ENCODE data around the gene RSU1.

Gene RSU1

GRCh38 chr10:16649757-16650156 is 167.5 kb downstream of the RSU1 start:
- TF ChIP-seq EZH2phosphoT487 (IDR thresholded peaks at IDR 0.05; ENCODE audit: low read depth): no peak
- TF ChIP-seq CTCF (IDR thresholded peaks at IDR 0.05; ENCODE audit: low read depth, low read length): no peak
- no peak overlapping the region for H3K4me3 ChIP-seq (ENCODE audit: low read length)
- no peaks in the 10 kb centered on the region for H3K27me3 ChIP-seq (ENCODE audit: low read depth, low read length)
- H4K20me1 ChIP-seq (ENCODE audit: insufficient read depth, low read length): no peaks in the 10 kb centered on the region
- no peaks in the 10 kb centered on the region for H3K79me2 ChIP-seq (ENCODE audit: low read length)
- no peak overlapping the region for H3K4me2 ChIP-seq (ENCODE audit: low read length)
- no peak overlapping the region for H2AFZ ChIP-seq (ENCODE audit: low read depth, low read length)
- no peaks in the 10 kb centered on the region for H3K9me3 ChIP-seq (ENCODE audit: insufficient read depth, low read length)
- H3K27ac ChIP-seq (ENCODE audit: low read length): no peak overlapping the region
- H3K4me1 ChIP-seq (ENCODE audit: low read length): no peaks in the 10 kb centered on the region
- no peaks in the 10 kb centered on the region for H3K36me3 ChIP-seq (replicated peaks; ENCODE audit: low read depth, low read length)
- H3K9ac ChIP-seq (ENCODE audit: low read length): no peak overlapping the region

GRCh38 chr10:16648366-16648765 is 168.9 kb downstream of the RSU1 start:
- Histone ChIP-seq H3K36me3 (replicated peaks; ENCODE audit: low read depth, low read length) (no peaks in the 10 kb centered on the region), H3K79me2 (ENCODE audit: low read length) (no peaks in the 10 kb centered on the region), H3K9ac (ENCODE audit: low read length) (no peak overlapping the region), H2AFZ (ENCODE audit: low read depth, low read length) (no peak overlapping the region), H3K27me3 (ENCODE audit: low read depth, low read length) (no peaks in the 10 kb centered on the region), H3K4me3 (ENCODE audit: low read length) (no peak overlapping the region), H3K4me1 (ENCODE audit: low read length) (no peaks in the 10 kb centered on the region), H4K20me1 (ENCODE audit: insufficient read depth, low read length) (no peaks in the 10 kb centered on the region), H3K9me3 (ENCODE audit: insufficient read depth, low read length) (no peaks in the 10 kb centered on the region), H3K27ac (ENCODE audit: low read length) (no peak overlapping the region), H3K4me2 (ENCODE audit: low read length) (no peak overlapping the region)
- TF ChIP-seq CTCF (IDR thresholded peaks at IDR 0.05; ENCODE audit: low read depth, low read length): no peak
- no peak for TF ChIP-seq EZH2phosphoT487 (IDR thresholded peaks at IDR 0.05; ENCODE audit: low read depth)

GRCh38 chr10:16646181-16647059 is 170.8 kb downstream of the RSU1 start:
- Histone ChIP-seq H2AFZ (ENCODE audit: low read depth, low read length) (no peak overlapping the region), H3K27ac (ENCODE audit: low read length) (no peak overlapping the region), H3K79me2 (ENCODE audit: low read length) (no peaks in the 10 kb centered on the region), H3K9me3 (ENCODE audit: insufficient read depth, low read length) (no peaks in the 10 kb centered on the region), H3K4me3 (ENCODE audit: low read length) (no peak overlapping the region), H3K4me2 (ENCODE audit: low read length) (no peak overlapping the region), H3K9ac (ENCODE audit: low read length) (no peak overlapping the region), H3K27me3 (ENCODE audit: low read depth, low read length) (no peaks in the 10 kb centered on the region), H3K36me3 (replicated peaks; ENCODE audit: low read depth, low read length) (no peaks in the 10 kb centered on the region), H4K20me1 (ENCODE audit: insufficient read depth, low read length) (no peaks in the 10 kb centered on the region), H3K4me1 (ENCODE audit: low read length) (no peaks in the 10 kb centered on the region)
- TF ChIP-seq EZH2phosphoT487 (IDR thresholded peaks at IDR 0.05; ENCODE audit: low read depth): no peak
- no peak for TF ChIP-seq CTCF (IDR thresholded peaks at IDR 0.05; ENCODE audit: low read depth, low read length)

GRCh38 chr10:16644146-16644545 is 173.1 kb downstream of the RSU1 start:
- Histone ChIP-seq H3K9me3 (ENCODE audit: insufficient read depth, low read length) (no peaks in the 10 kb centered on the region), H3K4me3 (ENCODE audit: low read length) (no peak overlapping the region), H4K20me1 (ENCODE audit: insufficient read depth, low read length) (no peaks in the 10 kb centered on the region), H3K27ac (ENCODE audit: low read length) (no peak overlapping the region), H3K79me2 (ENCODE audit: low read length) (no peaks in the 10 kb centered on the region), H3K27me3 (ENCODE audit: low read depth, low read length) (no peaks in the 10 kb centered on the region), H3K36me3 (replicated peaks; ENCODE audit: low read depth, low read length) (no peaks in the 10 kb centered on the region), H2AFZ (ENCODE audit: low read depth, low read length) (no peak overlapping the region), H3K4me2 (ENCODE audit: low read length) (no peak overlapping the region), H3K9ac (ENCODE audit: low read length) (no peak overlapping the region), H3K4me1 (ENCODE audit: low read length) (no peaks in the 10 kb centered on the region)
- no peak for TF ChIP-seq EZH2phosphoT487 (IDR thresholded peaks at IDR 0.05; ENCODE audit: low read depth)
- no peak for TF ChIP-seq CTCF (IDR thresholded peaks at IDR 0.05; ENCODE audit: low read depth, low read length)
